ENCODE results near the gene PADI4.

DNA sequence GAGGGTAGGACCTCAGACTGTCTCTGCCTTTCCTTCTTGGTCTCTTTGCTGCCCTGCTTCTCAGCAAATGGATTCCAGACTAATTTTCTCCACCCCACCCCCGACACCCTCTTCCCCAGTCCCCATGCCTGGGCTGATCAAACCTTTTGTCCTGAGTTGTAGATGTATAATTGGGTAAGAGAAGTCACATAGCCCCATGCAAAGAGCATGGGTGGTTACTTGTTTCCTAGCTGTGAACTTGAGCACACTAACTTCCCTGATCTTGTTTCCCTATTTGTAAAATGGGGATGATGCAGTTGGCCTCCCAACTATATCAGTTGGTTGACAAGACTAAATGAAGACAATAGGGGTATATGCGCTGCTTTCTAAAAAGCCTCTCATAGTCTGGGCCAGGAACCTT lies 73.2 kb downstream of the PADI4 start:
- TF ChIP-seq POLR2AphosphoS5 (IDR thresholded peaks at IDR 0.05; ENCODE audit: low read depth, low read length): no peak
- no peak for TF ChIP-seq POLR2A (IDR thresholded peaks at IDR 0.05; ENCODE audit: low read depth, low read length)
